GM21447 (cell line): ENCODE results near the gene CYP1B1.
"Not testable (repeated sequence)": the region's sequence is repeated elsewhere in the genome, so short reads cannot be mapped to it uniquely, and the experiment has no call there.

Experiments used
- ATAC-seq: cut with Tn5 transposase; IDR thresholded peaks from one replicate; pipeline ENCODE4 v1.9.1; 2021; ENCODE audit not compliant: unreplicated experiment

Gene CYP1B1

DNA sequence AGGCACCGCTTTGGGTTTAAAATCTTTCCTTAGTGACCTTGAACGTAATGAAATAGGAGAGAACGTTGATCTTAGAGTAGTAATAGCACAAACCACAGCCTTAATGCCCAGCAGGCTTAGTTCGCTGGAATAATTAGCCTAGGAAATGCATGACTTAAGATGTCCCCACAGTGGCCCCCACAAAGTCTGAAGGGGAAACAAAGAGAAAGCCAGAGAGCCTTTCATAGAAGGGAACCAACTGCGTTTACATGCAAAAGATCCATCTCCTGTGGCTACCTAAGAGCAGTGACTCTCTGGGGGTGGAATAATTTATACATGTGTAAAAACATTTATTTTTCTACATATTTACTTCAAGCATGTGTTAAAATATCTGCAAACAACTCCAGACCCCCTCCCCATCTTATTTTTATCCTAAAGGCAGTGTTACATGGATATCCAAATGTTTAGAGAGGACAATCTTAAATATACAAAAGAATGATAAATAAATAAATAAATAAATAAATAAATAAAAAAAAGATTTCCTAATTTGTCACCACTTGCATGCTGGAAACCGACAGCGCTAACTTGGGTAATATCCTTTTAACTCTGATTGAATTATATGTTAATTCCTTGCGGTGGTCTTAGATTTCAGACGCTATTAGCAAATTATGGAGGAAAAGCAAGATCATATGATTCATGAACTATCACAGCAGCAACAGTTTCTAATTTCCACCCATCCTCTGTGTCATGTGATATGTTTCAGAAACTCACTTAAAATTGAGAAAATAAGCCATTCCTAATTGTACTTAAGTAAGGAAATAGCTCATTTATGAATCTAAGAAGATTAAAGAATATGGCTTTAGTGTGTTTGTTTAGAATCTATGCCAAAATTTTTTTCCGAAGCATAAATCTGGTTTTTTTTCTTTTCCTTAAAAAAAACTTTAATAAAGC lies 23.4 kb upstream of the CYP1B1 start:
- no peak for ATAC-seq

- ATAC-seq = no peak
Observed at GRCh38 chr2:38098421-38099098, 22.6 kb upstream of the CYP1B1 start.

DNA sequence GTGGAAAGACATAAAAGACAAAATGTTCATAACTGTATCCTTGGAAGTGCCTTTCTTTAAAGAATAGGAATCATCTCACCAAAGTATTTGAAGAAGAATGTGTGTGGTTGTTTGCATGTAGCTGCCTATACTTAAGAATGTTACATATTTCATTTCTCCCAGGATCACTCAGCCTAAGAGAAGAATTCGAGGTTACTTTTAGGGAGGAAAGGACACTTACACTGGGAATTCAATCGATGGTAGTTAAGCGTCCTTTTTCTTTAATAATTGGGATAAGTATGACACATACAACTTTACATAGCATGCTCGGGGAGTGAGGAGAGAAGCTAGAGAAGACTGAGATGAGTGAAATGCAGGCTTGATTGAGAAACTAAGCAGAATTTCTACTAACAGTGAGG lies 22.0 kb upstream of the CYP1B1 start:
- no peak for ATAC-seq

GRCh38 chr2:38097258-38097987 lies 21.5 kb upstream of the CYP1B1 start:
- ATAC-seq = no peak

GRCh38 chr2:38095996-38096861 lies 20.3 kb upstream of the CYP1B1 start:
- ATAC-seq = peak; percentile 72

GRCh38 chr2:38095079-38095995 lies 19.4 kb upstream of the CYP1B1 start:
- no peak for ATAC-seq

- ATAC-seq = no peak
Observed at GRCh38 chr2:38093527-38094165, 17.7 kb upstream of the CYP1B1 start.

DNA sequence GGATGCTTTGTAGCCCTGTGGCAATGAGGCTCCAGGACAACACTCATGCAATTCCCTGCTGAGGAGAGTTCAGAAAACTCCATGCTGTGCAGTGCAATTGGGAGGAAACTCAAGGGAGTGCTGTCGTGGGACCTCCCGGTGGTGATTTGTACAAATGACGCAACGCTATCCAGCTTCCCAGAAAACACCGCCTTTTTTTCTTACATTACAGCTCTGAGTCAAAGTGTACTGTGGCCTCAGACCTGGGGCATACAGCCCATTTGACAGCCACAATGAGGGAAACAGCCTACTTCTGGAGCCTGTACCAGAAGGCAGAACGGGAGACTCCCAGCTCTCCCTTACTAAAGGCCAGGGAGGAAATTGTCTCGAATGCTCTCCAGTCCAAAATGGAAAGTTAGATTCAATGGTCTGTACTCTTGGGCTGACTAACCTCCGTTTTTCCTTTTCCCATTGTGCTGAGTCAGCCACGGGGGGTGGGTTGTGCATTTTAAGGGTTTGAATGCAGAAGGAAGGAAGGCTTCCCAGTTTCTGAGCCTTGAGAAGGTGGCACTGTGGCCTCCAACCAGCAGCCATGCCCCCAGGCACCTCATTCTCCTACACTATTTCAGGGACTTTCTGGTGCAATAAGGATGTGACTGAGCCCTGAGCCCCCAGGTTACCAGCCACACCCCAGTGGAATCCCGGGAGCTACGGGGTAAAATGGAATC lies 16.4 kb upstream of the CYP1B1 start:
- no peak for ATAC-seq

DNA sequence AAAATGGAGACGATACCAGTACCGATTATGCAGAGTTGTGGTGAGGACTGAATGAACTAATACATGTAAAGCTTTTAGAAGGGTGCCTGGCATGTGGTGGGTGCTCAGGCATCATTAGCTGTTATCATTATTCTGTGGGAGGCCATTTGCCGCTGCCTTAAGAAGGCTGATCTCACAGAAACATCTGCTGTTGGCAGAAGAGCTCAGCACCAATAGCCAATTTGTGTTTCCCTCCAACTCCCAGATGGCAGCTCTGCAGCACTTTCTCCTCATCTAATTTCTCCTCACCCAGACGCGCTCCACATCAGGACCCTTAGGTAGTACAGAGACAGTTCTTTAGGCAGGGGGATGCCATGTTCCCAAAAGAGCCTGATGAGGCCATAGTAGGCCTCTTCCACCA lies 15.8 kb upstream of the CYP1B1 start:
- ATAC-seq = no peak

DNA sequence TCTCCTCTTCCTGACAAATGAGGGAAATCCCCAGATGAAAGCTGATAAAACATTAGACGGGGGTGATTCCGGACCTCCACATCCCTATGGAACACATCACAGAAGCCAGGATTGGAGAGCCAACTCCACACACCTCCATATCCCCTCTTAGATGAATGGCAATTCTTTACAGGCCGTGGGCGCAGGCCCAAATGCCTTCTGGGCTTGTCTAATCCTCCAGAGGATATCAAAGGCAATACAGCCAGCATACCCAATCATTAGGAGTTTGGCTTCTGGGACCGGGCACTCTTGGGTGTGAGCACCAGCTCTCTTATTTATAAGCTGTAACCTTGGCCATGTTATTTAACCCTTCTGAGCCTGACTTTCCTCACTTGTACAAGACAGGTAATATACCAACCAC lies 15.0 kb upstream of the CYP1B1 start:
- no peak for ATAC-seq

GRCh38 chr2:38090212-38090611 lies 14.3 kb upstream of the CYP1B1 start:
- ATAC-seq = not testable (repeated sequence)

DNA sequence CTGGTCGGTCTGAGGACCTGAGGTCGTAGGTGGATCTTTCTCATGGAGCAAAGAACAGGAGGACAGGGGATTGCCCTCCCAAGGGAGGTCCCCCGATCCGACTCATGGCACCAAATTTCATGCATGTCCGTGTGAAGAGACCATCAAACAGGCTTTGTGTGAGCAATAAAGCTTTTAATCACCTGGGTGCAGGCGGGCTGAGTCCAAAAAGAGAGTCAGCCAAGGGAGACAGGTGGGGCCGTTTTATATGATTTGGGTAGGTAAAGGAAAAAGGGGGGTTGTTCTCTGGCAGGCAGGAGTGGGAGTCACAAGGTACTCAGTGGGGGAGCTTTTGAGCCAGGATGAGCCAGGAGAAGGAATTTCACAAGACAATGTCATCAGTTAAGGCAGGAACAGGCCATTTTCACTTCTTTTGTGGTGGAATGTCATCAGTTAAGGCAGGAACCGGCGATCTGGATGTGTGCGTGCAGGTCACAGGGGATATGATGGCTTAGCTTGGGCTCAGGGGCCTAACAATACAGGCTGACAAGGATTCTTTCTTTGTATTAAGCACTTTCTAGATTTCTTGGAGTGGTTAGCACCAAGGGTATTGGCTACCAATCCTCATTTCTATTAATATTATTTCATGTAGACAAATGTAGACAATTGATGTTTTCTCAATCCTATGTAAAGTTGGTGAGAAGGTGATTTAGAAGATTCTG lies 10.2 kb upstream of the CYP1B1 start:
- not testable (repeated sequence) for ATAC-seq

GRCh38 chr2:38084556-38084955 lies 8.6 kb upstream of the CYP1B1 start:
- not testable (repeated sequence) for ATAC-seq

DNA sequence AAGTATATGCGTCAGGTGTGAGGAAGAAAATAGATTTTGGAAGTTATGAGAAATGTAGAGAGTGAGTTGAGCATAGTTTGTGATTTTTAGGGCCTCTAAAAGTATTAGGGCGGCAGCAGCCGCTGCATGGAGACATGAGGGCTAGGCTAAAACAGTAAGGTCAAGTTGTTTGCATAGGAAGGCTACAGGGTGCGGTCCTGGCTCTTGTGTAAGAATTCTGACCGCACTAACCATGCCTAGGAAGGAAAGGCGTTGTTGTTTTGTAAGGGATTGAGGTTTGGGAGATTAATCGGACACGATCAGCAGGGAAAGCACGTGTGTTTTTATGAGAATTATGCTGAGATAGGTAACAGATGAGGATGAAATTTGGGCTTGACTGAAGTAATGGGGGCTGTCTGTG lies 6.8 kb upstream of the CYP1B1 start:
- ATAC-seq = not testable (repeated sequence)

- no peak for ATAC-seq
Observed at GRCh38 chr2:38080346-38080745, 4.4 kb upstream of the CYP1B1 start.

GRCh38 chr2:38079116-38080052 lies 3.4 kb upstream of the CYP1B1 start:
- no peak for ATAC-seq

DNA sequence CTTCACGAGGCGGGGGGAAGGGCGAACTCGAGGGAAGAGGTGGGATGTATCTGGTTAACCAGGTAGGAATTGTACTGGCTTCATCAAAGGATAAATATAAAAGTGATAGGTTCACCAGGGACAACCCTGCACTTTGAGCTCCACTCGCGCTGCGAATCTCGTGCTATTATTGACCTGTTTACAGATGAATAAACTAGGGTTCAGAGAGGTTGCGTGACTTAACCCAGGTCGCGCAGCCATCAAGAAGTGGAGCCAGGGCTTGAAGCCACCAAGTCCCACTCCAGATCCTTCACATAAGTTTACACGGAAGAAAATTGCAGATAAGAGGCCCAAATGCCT lies 1.4 kb upstream of the CYP1B1 start:
- ATAC-seq = no peak
